Measurements from ENCODE around the gene OR6C2.
"Not testable (repeated sequence)": the region's sequence is repeated elsewhere in the genome, so short reads cannot be mapped to it uniquely, and the experiment has no call there.

Gene OR6C2

DNA sequence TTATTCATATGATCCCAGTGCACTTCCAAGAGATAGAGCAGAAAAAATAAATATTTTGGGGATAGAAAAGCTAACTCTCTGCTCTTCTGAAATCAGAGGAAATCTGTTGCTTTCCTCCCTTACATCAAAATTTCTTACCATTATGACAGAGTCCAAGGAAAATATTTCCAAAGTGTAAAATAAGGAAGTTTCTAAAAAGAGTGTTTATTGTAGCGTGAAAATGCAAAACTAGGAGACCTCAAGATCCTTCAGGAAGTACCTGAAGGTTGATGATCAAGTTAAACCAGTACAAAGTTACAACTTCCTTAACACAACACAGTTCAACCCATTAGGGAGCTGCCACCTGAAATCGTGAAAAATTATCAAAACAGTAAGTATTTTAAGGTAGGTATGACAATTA, at the start of gene OR6C2:
OR6C2 (plus strand) TSS at position 301 of the 400 bp plus-strand sequence. CDS start 8,138 bp downstream, outside the sequence.
- no peak for DNase-seq

- DNase-seq: no peak
Observed at GRCh38 chr12:55396326-55396725, 47.5 kb upstream of the OR6C2 start.

- DNase-seq: no peak
Observed at GRCh38 chr12:55400229-55400628, 43.6 kb upstream of the OR6C2 start, which contains the start of gene OR6C65. OR6C65 (plus strand) TSS chr12:55400529; CDS start chr12:55400529, 0 bp downstream.

DNA sequence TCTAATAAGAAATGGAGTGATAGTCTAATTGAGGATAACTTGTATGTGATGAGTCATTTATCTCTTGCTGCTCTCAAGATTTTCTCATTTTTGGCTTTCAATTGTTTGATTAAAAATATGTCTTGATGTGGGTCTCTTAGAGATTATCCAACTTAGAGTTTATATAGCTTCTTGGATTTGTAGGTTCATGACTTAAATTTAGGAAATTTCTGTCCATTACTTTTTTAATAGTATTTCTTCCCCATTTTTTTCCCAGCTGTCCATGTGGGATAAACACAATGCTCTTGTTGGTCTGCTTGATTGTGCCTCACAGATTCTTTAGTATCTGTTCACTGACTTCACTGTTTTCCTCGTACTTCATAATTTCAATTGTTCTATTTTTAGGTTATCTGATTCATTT, 36.0 kb upstream of the OR6C2 start:
- DNase-seq: no peak

DNA sequence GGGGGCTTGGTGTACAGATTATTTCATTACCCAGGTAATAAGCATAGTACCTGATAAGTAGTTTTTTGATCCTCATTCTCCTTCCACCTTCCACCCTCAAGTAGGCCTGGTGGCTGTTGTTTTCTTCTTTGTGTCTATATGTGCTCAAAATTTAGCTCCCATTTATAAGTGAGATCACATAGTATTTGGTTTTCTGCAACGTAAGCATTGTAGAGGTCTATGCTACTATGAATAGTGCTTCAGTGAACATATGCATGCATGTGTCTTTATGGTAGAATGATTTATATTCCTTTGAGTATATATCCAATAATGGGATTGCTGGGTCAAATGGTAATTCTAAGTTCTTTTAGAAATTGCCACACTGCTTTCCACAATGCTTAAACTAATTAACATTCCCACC, 34.7 kb upstream of the OR6C2 start:
- DNase-seq: not testable (repeated sequence)

DNA sequence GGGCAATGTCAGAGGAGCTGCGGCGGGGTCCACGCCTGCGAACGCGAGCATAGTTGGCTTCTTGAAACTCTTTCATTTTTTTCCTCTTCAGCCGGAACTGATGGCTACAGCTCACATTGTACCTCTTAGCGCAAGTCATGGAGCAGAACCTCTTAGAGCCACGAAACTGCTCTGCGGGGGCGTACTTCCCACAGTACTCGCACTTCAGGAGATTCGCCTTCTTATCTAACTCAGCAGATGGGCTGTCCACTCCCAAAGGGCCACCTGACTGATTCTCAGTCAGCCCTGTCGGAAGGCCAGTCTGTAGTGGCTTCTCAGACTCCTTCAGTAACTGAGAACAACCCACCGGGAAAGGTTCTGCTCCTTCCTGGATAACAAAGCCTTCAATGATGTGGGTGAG, 31.7 kb upstream of the OR6C2 start:
- DNase-seq: not testable (repeated sequence)

DNA sequence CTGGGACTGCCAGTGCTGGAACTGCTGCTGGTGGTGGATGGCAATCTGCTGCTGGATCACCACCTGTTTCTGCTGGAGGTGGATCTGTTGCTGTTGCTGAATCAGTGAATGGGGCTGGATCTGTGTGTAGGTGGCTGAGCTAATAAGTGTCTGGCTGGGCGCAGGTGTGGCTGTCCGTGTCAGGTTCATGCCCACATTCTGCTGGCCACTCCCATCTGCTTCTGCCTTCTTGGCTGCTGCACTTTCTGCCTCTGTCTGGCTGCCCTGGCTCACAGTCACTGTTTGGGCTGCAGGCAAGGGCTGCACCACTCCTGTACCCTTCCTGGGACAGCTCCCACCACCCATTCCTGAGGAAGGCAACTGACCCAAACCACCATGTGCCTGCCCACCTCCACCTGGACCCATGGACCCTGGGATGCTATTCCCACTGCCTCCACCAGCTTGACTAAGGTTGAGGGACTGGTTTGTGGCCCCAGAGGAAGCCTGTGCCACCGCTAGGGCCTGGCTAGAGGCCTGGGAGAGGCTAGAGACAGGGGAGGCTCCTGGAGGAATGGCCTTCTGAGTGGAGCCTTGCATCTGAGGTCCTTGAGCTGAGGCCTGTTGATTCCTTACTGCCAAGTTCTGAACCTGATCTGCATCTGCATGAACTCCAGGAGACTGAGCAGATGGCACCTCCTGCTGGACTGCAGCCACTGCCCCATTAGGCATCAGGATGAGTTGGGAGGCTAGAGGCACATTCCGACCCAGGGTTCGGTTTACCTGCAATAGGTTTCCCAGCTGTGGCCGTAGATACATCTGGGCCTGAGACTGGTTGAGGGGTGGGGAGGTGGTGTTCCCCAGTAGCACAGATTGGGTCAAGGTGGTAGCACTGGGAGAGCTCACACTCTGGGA, 30.1 kb upstream of the OR6C2 start:
- not testable (repeated sequence) for DNase-seq

DNA sequence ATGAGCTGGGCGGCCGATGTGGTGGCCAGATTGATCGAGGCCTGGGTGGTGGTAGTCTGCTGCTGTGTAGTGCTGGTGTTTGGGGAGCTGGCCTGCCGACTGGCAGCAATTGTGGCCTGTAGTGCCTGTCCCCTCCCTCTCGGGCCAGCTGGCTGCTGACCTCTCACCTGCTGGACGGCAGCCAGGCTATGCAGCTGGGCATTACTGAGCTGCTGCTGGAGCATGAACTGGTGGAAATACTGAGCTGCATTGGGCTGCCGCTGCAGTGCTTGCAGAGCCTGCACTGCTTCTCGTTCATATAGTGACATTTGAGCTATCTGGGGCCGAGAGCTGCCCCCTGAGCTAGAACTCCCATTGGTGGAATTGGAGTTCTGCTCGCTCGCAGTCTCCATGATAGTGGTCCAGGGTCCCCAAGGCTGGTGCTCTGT, 29.5 kb upstream of the OR6C2 start:
- DNase-seq: not testable (repeated sequence)

DNA sequence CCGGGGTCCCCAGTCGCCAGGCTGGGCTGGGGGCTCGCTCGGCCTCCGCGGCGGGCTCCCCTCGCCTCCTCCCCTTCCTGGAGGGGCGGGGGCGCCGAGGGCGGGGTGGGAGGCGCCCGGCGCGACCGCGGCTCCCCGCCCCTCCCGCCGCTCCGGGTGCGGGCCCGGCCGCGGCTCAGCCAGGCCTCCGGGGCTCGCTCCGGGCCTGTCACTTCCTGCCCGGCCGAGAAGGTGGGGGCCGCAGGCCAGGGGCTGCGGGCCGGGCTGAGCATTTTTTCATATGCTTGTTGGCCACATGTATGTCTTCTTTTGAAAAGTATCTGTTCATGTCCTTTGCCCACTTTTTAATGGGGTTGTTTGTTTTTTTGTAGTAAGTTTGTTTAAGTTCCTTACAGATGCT, 29.0 kb upstream of the OR6C2 start:
- not testable (repeated sequence) for DNase-seq

DNA sequence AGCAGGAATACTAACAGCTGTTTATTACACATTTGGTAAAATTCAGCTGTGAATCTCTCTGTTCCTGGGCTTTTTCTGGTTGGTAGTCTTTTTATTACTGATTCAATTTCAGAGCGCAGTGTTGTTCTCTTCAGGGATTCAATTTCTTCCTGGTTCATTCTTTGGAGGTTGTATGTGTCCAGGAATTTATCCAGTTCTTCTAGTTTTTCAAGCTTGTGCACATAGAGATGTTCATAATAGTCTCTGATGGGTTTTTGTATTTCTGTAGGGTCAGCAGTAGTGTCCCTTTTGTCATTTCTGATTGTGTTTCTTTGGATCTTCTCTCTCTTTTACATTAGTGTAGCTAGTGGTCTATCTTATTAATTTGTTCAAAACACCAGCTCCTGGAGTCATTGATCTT, 26.9 kb upstream of the OR6C2 start:
- DNase-seq: no peak

DNA sequence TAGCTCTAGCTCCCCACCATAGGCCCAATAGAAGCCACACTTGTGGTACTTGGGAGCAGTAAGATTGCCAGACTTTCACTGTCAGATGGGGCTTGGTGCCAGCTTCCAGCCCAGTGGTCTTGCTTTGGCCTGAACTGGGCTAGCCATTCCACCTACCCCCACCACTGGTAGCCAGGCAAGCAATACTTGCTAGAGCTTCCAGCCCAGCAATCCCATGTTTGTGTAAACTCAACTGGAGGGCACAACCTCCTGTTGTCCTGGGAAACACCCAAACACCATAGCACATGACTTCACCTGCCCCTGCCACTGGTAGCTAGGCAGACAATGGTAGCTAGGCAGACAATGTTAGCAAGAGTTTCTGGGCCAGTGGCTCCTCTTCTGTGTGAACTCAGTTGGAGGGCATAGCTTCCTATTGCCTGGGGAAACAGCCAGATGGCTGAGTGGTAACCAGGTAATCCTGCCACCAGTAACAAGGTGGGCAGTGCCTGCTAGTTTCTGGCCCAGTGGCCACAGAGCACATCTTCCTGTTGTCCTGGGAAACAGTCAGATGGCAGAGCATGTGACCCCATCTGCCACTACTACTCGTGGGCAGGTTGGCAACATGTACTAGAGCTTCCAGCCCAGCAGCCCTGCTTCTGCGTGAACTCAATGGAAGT, 23.4 kb upstream of the OR6C2 start:
- DNase-seq: no peak

DNA sequence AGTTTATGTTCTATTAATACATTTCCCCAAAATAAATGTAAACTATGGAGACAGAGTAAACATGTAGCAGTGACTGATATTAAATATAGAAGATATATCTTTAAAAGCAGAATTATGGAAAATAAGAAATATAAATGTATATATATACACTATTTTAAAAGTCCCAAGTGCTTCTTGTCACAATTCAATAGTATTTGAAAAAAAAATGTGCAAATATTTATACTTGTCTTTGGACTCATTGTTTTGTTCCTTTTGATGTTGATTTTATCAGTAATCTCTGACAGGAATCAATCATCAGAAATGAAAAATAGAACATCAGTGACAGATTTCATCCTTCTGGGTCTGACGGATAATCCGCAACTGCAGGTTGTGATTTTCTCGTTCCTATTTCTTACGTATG, 17.9 kb upstream of the OR6C2 start, which contains the start of gene OR6C76:
OR6C76 (plus strand) TSS at position 301 of the 400 bp plus-strand sequence; CDS start at position 301, 0 bp downstream.
- DNase-seq: no peak

GRCh38 chr12:55428331-55429243, 15.3 kb upstream of the OR6C2 start:
- DNase-seq: no peak

GRCh38 chr12:55441233-55441632, 2.6 kb upstream of the OR6C2 start:
- not testable (repeated sequence) for DNase-seq

GRCh38 chr12:55445357-55445756, 1.5 kb downstream of the OR6C2 start:
- no peak for DNase-seq

- no peak for DNase-seq
Observed at GRCh38 chr12:55446326-55446725, 2.5 kb downstream of the OR6C2 start.

DNA sequence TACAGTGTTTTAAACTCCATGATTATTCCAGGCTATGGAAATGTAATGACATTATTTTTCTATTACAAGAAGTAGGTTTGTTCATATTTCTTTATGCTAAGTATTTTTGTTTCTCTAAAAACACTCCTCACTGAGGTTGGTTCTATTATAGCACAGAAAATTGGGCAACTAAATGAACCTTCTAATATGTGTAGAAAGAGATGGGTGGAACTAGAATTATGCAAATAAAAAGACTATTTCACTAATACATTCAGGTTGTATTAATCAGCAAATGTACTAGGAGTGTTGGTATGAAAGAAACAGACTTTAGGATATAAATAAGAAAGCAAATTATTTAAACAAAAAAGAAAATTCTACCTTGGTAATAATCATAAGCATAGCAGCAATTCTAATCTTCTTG, 4.9 kb downstream of the OR6C2 start:
- DNase-seq: no peak

GRCh38 chr12:55464926-55465325, 21.1 kb downstream of the OR6C2 start:
- not testable (repeated sequence) for DNase-seq

DNA sequence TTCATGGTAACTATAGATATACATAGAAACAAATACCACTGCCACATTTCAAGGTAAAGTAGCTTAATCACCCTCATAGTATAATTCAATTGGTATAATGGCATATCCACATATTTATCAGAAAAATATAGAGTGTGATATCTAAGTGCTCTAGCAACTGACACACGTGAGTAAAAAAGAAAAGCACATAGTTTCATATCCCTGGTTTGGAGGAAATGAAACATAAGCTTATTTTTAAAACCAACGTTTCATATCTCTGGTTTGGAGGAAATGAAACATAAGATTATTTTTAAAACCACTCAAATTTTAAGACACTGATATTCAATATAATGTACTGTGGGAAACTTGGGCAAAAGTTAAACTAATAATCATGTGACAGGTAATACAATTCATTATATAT, 24.0 kb downstream of the OR6C2 start:
- no peak for DNase-seq

DNA sequence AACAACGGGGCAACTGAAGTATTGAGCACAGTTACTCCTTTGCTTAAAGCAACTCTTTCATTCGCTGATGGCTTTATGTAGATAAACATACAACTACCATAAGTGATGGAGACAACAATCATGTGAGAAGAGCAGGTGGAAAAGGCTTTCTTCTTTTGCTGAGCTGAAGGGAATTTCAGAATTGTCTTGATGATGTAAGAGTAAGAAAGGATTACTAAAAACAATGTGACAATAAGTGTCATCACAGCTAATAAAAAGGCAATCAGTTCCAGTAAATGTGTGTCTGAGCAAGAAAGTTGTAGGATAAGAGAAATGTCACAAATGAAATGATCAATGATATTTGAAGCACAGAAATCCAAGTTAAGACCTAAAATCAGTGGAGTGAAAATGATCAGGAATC, 25.4 kb downstream of the OR6C2 start:
- no peak for DNase-seq

DNA sequence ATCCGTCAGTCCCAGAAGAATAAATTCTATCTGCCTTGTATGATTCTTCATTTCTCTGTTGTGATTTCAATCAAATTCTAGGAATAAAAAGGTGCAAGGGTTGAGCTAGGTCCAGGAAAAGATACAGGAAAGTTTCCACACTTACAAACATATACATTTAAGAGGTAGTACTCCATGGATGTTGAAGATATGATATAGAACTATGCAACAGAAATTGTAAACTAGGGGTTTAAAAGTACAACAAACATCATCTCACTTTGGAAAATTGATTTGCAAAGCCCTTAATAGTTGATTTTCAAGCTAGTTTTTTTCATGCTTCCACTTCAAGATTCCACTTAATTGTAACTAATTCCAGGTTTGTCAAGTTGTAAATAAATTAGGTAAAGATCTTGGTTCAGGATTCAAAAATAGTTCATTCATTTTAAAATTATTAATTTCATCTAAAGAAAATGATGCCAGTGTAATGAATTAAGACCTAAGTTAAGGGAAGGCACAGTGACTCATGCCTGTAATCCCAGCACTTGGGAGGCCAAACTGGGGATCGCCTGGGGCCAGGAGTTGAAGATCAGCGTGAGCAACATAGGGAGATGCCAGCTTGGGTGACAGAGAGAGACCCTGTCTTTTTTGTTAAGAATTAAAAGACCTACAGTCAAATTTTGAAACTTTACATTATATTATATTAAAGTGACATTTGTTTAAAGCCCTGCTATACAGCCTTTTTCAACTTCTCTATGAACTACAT, 26.4 kb downstream of the OR6C2 start, which contains the start of gene OR6C70:
OR6C70 (minus strand) TSS at position 51 of the 742 bp plus-strand sequence; CDS start at position 51, 0 bp downstream.
- no peak for DNase-seq

DNA sequence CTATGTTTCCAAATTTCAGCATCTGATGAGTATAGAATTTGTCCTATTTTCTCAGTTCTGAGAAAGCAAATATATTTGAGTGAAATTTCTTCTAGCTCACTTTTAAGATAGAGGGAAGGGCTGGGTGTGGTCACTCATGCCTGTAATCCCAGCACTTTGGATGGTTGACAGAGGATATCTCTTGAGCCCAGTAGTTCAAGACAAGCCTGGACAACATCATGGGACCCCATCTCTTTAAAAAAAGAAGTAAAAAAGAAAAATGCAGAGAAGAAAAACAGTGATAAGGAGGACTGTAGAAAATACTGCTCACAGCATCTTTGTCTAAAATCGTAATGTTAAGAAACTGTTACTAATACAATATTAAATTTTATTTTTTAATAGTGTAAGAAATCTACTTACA, 28.4 kb downstream of the OR6C2 start:
- DNase-seq: no peak

Data from CD4-positive, alpha-beta T cell treated with Interleukin-6 for 4 hours (primary cell).